Measurements from ENCODE around the gene GPR42.

GPR42 gene, protein sequence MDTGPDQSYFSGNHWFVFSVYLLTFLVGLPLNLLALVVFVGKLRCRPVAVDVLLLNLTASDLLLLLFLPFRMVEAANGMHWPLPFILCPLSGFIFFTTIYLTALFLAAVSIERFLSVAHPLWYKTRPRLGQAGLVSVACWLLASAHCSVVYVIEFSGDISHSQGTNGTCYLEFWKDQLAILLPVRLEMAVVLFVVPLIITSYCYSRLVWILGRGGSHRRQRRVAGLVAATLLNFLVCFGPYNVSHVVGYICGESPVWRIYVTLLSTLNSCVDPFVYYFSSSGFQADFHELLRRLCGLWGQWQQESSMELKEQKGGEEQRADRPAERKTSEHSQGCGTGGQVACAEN

DNA sequence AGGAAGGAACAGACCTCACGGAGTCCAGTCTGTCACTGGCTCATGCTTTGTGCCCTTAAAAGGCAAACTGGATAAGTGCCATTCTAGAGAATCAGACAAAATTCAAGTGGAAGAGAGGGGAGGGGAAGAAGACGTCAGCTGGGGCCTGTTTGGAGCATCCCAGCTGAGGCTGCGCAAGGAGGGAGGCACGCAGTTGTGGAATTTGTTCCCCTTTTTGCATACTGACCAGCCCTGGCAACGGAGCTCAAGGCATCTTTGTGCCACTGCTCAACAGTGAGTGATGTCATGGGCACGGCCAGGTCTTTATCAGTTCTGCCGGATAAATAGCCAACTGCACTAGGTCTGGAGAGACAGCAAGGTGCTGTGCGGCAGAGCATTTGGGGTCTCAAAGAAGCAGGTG is at the start of gene GPR42:
Gene GPR42, plus strand, starts transcription at position 347 of the 400 bp plus-strand sequence. CDS start 292 bp downstream, outside the sequence.
- no peak within 1 kb of the TSS for H3K4me3 ChIP-seq (ENCODE audit: low read depth, low read length)
- H3K27ac ChIP-seq (ENCODE audit: extremely low read depth, low read depth, low read length) = no peak within 1 kb of the TSS
- ChIA-PET POLR2A (no interaction called here), CTCF (interaction anchor here (0.6 kb wide), 2 partner anchors 14 to 122 kb away, joined by 3 to 4 read pairs; no protein-coding TSS in a partner anchor)
- H3K4me1 ChIP-seq (ENCODE audit: control insufficient read depth, insufficient read depth, low read length) = no peaks in the 10 kb centered on the region
- peaks cover 2% of the 10 kb centered on the region; the same call in 1 of the 2 replicates for H3K9me3 ChIP-seq (ENCODE audit: control insufficient read depth, insufficient read depth, low read depth, low read length)
- TF ChIP-seq ZNF10 (tag by site-specific recombination; IDR thresholded peaks at IDR 0.05) (no peak), ZNF132 (tag by site-specific recombination; IDR thresholded peaks at IDR 0.05; ENCODE audit: borderline replicate concordance) (no peak), ZNF140 (tag by site-specific recombination; IDR thresholded peaks at IDR 0.05) (no peak), SCRT2 (tag by site-specific recombination; IDR thresholded peaks at IDR 0.05) (no peak), ZNF560 (tag by site-specific recombination; IDR thresholded peaks at IDR 0.05; ENCODE audit: borderline replicate concordance) (no peak), ZNF274 (IDR thresholded peaks at IDR 0.05; ENCODE audit: low read length) (no peak), ZNF274 (tag by site-specific recombination; IDR thresholded peaks at IDR 0.05; ENCODE audit: borderline replicate concordance) (no peak), ZNF837 (tag by site-specific recombination; IDR thresholded peaks at IDR 0.05) (no peak), ZNF544 (tag by site-specific recombination; IDR thresholded peaks at IDR 0.05) (no peak), ZNF571 (tag by site-specific recombination; IDR thresholded peaks at IDR 0.05) (no peak)
- TF ChIP-seq, protein P1, sequence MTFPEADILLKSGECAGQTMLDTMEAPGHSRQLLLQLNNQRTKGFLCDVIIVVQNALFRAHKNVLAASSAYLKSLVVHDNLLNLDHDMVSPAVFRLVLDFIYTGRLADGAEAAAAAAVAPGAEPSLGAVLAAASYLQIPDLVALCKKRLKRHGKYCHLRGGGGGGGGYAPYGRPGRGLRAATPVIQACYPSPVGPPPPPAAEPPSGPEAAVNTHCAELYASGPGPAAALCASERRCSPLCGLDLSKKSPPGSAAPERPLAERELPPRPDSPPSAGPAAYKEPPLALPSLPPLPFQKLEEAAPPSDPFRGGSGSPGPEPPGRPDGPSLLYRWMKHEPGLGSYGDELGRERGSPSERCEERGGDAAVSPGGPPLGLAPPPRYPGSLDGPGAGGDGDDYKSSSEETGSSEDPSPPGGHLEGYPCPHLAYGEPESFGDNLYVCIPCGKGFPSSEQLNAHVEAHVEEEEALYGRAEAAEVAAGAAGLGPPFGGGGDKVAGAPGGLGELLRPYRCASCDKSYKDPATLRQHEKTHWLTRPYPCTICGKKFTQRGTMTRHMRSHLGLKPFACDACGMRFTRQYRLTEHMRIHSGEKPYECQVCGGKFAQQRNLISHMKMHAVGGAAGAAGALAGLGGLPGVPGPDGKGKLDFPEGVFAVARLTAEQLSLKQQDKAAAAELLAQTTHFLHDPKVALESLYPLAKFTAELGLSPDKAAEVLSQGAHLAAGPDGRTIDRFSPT (tag by site-specific recombination; IDR thresholded peaks at IDR 0.05) = no peak
- TF ChIP-seq, protein P2, sequence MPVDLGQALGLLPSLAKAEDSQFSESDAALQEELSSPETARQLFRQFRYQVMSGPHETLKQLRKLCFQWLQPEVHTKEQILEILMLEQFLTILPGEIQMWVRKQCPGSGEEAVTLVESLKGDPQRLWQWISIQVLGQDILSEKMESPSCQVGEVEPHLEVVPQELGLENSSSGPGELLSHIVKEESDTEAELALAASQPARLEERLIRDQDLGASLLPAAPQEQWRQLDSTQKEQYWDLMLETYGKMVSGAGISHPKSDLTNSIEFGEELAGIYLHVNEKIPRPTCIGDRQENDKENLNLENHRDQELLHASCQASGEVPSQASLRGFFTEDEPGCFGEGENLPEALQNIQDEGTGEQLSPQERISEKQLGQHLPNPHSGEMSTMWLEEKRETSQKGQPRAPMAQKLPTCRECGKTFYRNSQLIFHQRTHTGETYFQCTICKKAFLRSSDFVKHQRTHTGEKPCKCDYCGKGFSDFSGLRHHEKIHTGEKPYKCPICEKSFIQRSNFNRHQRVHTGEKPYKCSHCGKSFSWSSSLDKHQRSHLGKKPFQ (tag by site-specific recombination; IDR thresholded peaks at IDR 0.05) = no peak
- TF ChIP-seq, protein P3, sequence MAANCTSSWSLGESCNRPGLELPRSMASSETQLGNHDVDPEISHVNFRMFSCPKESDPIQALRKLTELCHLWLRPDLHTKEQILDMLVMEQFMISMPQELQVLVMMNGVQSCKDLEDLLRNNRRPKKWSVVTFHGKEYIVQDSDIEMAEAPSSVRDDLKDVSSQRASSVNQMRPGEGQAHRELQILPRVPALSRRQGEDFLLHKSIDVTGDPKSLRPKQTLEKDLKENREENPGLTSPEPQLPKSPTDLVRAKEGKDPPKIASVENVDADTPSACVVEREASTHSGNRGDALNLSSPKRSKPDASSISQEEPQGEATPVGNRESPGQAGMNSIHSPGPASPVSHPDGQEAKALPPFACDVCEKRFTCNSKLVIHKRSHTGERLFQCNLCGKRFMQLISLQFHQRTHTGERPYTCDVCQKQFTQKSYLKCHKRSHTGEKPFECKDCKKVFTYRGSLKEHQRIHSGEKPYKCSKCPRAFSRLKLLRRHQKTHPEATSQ (tag by site-specific recombination; IDR thresholded peaks at IDR 0.05) = no peak
- no peaks in the 10 kb centered on the region for H3K36me3 ChIP-seq (ENCODE audit: control insufficient read depth in 2 of 2, insufficient read depth in 1 of 2, low read length in 2 of 2)

DNA sequence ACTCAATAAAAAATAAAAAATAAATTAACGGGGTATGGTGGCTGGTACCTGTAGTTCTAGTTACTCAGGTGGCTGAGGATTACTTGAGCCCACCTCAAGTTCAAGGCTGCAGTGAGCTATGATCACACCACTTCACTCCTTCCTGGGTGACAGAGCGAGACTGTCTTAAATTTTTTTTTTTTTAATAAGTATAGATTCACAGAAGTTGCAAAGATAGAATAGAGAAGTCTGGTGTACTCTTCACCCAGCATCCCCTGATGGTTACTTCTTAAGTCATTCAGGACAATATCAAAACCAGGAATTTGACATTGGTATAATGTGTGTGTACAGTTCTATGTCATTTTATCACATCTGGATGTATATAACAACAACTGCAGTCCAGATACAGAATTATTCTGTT is 49.6 kb upstream of the GPR42 start:
- H3K4me1 ChIP-seq (ENCODE audit: control insufficient read depth, insufficient read depth, low read length) = no peaks in the 10 kb centered on the region
- no peak overlapping the region for H3K27ac ChIP-seq (ENCODE audit: extremely low read depth, low read depth, low read length)
- ChIA-PET CTCF (interaction anchor here (0.6 to 1.1 kb wide), 2 partner anchors 32 to 117 kb away, joined by 3 to 4 read pairs; no protein-coding TSS in a partner anchor), POLR2A (no interaction called here)
- H3K4me3 ChIP-seq (ENCODE audit: low read depth, low read length) = no peak overlapping the region
- peaks cover 4% of the 10 kb centered on the region; the same call in 1 of the 2 replicates for H3K9me3 ChIP-seq (ENCODE audit: control insufficient read depth, insufficient read depth, low read depth, low read length)
- H3K36me3 ChIP-seq (ENCODE audit: control insufficient read depth in 2 of 2, insufficient read depth in 1 of 2, low read length in 2 of 2) = no peaks in the 10 kb centered on the region
- TF ChIP-seq ZNF174 (tag by site-specific recombination; IDR thresholded peaks at IDR 0.05) = no peak
- no peak for TF ChIP-seq ZNF23 (tag by site-specific recombination; IDR thresholded peaks at IDR 0.05; ENCODE audit: borderline replicate concordance)
- no peak for TF ChIP-seq ZNF302 (tag by site-specific recombination; IDR thresholded peaks at IDR 0.05; ENCODE audit: low read depth)
- TF ChIP-seq ZNF530 (tag by site-specific recombination; IDR thresholded peaks at IDR 0.05; ENCODE audit: low read depth) = no peak
- TF ChIP-seq ZNF555 (tag by site-specific recombination; conservative IDR thresholded peaks at IDR 0.05) = no peak
- no peak for TF ChIP-seq ZNF391 (tag by site-specific recombination; IDR thresholded peaks at IDR 0.05; ENCODE audit: borderline replicate concordance, low read depth)
- no peak for TF ChIP-seq EGR2 (tag by site-specific recombination; IDR thresholded peaks at IDR 0.05; ENCODE audit: low read depth)
- TF ChIP-seq, protein P4, sequence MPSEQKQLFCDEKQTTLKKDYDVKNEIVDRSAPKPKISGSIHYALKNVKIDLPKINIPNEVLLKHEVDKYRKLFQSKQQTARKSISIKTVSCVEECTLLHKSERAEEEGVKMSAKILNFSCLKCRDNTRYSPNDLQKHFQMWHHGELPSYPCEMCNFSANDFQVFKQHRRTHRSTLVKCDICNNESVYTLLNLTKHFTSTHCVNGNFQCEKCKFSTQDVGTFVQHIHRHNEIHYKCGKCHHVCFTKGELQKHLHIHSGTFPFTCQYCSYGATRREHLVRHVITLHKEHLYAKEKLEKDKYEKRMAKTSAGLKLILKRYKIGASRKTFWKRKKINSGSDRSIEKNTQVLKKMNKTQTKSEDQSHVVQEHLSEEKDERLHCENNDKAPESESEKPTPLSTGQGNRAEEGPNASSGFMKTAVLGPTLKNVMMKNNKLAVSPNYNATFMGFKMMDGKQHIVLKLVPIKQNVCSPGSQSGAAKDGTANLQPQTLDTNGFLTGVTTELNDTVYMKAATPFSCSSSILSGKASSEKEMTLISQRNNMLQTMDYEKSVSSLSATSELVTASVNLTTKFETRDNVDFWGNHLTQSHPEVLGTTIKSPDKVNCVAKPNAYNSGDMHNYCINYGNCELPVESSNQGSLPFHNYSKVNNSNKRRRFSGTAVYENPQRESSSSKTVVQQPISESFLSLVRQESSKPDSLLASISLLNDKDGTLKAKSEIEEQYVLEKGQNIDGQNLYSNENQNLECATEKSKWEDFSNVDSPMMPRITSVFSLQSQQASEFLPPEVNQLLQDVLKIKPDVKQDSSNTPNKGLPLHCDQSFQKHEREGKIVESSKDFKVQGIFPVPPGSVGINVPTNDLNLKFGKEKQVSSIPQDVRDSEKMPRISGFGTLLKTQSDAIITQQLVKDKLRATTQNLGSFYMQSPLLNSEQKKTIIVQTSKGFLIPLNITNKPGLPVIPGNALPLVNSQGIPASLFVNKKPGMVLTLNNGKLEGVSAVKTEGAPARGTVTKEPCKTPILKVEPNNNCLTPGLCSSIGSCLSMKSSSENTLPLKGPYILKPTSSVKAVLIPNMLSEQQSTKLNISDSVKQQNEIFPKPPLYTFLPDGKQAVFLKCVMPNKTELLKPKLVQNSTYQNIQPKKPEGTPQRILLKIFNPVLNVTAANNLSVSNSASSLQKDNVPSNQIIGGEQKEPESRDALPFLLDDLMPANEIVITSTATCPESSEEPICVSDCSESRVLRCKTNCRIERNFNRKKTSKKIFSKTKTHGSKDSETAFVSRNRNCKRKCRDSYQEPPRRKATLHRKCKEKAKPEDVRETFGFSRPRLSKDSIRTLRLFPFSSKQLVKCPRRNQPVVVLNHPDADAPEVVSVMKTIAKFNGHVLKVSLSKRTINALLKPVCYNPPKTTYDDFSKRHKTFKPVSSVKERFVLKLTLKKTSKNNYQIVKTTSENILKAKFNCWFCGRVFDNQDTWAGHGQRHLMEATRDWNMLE (tag by site-specific recombination; conservative IDR thresholded peaks at IDR 0.05; ENCODE audit: low read depth) = no peak
- TF ChIP-seq, protein P5, sequence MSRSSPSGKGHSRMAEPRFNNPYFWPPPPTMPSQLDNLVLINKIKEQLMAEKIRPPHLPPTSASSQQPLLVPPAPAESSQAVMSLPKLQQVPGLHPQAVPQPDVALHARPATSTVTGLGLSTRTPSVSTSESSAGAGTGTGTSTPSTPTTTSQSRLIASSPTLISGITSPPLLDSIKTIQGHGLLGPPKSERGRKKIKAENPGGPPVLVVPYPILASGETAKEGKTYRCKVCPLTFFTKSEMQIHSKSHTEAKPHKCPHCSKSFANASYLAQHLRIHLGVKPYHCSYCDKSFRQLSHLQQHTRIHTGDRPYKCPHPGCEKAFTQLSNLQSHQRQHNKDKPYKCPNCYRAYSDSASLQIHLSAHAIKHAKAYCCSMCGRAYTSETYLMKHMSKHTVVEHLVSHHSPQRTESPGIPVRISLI (tag by site-specific recombination; IDR thresholded peaks at IDR 0.05) = no peak
